ENCODE measurements around the gene TM6SF1.

Gene TM6SF1

DNA sequence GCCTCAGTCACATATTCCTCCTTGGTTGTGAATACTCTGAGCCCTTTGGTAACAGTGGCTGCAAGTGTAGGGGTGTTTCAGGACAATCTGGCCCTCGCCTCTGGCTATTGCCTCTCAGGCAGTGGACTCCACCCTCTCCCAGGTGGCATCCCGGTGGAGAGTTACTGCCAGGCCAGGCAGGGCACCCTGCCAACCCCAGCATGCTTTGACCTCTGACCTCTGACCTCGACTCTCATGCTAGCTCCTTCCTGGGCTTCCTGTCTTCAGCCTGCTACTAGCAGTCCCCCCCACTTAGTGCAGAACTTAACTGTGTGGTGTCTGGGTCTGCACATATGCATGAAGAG lies 5.5 kb downstream of the TM6SF1 start:
- TF ChIP-seq, protein P1, sequence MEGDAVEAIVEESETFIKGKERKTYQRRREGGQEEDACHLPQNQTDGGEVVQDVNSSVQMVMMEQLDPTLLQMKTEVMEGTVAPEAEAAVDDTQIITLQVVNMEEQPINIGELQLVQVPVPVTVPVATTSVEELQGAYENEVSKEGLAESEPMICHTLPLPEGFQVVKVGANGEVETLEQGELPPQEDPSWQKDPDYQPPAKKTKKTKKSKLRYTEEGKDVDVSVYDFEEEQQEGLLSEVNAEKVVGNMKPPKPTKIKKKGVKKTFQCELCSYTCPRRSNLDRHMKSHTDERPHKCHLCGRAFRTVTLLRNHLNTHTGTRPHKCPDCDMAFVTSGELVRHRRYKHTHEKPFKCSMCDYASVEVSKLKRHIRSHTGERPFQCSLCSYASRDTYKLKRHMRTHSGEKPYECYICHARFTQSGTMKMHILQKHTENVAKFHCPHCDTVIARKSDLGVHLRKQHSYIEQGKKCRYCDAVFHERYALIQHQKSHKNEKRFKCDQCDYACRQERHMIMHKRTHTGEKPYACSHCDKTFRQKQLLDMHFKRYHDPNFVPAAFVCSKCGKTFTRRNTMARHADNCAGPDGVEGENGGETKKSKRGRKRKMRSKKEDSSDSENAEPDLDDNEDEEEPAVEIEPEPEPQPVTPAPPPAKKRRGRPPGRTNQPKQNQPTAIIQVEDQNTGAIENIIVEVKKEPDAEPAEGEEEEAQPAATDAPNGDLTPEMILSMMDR (IDR thresholded peaks at IDR 0.05; ENCODE audit: extremely low read depth, missing control alignments): no peak
- DNase-seq (ENCODE audit: low spot score): no peak

DNA sequence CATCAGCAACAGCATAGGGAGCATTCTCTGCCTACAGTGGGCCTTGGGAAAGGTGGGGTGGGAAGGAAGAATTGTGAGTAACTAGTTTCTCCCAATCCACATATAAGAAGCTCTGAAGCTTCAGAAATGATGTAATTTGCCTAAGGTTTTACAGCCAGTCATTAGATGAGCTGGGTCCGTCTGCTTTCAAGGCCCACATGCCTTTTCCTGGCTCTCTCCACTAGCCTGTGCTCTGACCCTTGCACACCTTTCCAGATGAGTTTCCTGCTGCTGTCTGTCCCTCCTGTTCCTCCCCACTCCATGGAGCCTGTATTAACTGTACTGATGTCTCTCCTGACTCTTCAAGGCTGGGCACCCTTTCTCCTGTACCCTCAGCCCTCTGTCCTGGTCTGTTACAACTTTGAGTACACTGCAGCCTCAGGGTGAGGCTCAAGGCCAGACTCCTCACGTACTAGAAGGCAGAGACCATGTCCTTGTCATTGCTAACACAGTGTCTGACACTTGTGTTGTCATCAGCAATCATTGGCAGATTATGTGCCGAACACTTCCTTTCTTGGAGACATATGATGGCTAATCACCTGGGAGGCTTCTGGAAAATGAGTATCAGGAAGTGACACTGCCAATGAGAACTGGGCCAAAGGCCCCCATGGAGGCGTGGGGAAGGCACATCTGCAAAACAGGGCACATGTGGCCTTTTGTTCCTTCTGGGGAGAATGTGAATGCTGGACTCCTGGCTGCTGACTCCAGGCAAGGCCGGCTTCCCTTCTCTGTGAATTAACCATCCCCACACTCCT lies 6.6 kb downstream of the TM6SF1 start:
- TF ChIP-seq, protein P1 (IDR thresholded peaks at IDR 0.05; ENCODE audit: extremely low read depth, missing control alignments): no peak
- no peak for DNase-seq (ENCODE audit: low spot score)

DNA sequence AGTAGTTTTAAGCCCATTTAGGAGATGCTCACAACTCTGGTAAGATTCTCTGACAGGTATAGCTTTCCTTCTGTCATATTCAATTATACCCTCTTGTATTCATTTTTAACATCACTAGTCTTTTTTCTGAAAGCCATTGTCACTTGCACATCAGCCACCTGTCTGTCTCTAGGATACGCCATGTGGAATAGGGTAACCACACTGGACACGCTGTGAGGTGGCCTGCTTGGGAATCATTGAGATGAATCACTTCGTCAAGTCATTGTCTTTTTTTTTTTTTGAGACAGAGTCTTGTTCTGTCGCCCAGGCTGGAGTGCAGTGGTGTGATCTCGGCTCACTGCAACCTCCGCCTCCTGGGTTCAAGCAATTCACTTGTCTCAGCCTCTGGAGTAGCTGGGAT lies 7.4 kb downstream of the TM6SF1 start:
- DNase-seq (ENCODE audit: low spot score): no peak

DNA sequence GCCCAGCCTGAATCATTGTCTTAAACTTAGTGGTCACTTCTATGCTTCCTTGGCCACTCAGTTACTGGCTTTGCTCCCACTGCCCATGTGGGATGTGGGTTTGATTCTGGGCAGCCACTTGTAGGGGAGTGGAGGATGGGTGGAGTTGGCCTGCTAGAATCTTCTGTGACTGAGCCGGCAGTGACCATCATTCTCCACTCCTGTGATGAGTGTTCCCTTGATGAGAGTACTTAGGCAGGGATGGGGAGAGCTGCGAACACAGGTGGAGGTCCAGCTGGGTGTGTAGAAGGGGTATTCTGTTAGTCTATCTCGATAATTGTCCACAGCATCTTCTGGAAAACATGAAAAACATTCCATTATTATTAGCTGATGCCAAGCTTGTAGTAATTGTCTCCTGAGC lies 8.0 kb downstream of the TM6SF1 start:
- DNase-seq (ENCODE audit: low spot score): no peak
- TF ChIP-seq, protein P1 (IDR thresholded peaks at IDR 0.05; ENCODE audit: extremely low read depth, missing control alignments): no peak

More for the DNA sequence above, 7.4 kb downstream of the TM6SF1 start:
- TF ChIP-seq, protein P1 (IDR thresholded peaks at IDR 0.05; ENCODE audit: extremely low read depth, missing control alignments): no peak

DNA sequence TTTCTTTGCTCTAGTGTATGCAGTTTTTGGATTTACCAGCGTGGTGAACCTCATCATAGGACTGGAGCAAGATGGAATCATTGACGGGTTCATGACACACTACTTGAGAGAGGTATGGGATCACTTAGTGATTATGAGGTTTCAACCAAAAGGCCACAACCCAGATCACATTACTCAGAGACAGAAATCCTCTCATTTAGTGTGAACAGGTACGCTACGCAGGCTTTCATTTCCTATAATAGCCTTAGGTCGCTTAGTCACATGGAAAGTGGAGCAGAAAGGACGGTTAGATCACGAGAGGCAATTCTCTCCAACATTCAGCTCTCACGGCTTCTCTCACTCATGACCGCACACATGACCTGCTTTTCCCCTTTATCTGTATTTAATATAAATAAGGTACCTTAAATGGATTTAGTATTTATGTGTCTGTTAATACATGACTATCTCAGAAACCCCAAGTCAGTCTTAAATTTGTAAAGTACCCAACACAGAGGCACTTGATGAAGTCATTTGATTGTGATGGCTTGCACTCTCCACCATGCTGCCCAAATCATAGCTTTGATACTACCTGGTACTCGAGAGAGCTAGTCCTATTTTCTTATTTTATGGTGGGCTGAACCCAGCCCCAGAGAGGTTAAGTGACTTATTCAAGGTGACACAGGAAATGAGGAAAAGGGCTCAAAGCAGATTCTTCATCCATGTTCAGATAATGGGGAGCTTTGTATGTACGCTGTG lies 8.6 kb downstream of the TM6SF1 start:
- TF ChIP-seq, protein P1 (IDR thresholded peaks at IDR 0.05; ENCODE audit: extremely low read depth, missing control alignments): no peak
- peak; percentile 45 for DNase-seq (ENCODE audit: low spot score)

DNA sequence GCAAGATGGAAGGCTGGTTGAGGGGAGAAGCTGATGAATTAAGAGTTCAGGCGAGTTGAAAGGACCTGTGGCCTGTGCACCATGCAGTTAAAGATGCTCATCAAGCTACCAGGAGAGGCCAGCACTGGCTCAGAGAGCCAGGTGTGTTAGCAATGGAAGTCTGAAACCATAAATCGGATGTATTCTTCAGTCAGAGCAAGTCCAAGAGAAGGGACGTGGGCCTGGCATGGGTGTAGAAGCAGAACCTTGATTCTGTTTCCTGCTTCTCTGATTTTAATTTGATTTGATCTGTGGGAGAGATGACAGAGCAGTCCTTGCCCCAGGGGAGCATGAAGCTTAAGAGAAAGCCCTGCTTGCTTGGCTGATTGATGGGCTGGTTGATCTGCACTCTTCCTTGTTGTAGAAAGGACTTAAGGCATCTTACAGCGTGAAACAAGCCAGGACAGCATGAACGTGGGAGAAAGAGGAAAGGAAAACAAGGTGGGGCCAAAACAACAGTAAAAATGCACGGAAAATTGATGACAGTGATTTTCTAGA lies 10.9 kb downstream of the TM6SF1 start:
- TF ChIP-seq, protein P1 (IDR thresholded peaks at IDR 0.05; ENCODE audit: extremely low read depth, missing control alignments): no peak
- no peak for DNase-seq (ENCODE audit: low spot score)

DNA sequence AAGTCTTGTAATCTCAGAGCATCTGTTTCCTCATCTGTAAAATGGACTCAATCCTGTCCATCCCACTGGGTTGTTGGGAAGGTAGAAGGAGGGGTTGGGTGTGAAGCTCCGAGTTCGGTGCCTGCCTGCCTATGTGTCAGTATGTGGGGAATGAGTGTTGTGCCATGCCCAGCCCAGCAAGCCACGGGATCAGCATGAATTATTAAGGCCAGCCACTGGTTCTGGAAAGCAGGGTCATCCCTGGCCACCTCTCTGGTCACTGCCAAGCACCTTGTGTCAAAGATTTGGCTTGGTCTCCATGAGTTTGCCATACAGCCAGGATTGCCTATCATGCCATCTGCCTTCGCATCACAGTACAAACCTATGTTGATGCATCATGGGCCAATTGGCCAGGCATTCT lies 11.5 kb downstream of the TM6SF1 start:
- no peak for DNase-seq (ENCODE audit: low spot score)
- TF ChIP-seq, protein P1 (IDR thresholded peaks at IDR 0.05; ENCODE audit: extremely low read depth, missing control alignments): no peak

All from GM20000 (cell line).